ENCODE data around the gene MYO6. TPM values are rescaled to one million over a fixed set of nuclear protein-coding genes. Genes with fewer than 3 reads are reported as not detected.

Gene MYO6
- polyA plus RNA-seq, 1 donor (not counting 4 experiments of a cell fraction or from before 2014, with no cell fraction given) = 24.5 TPM

GRCh38 chr6:75863001-75863400 lies 114.0 kb downstream of the MYO6 start:
- Histone ChIP-seq H3K27me3 (ENCODE audit: control insufficient read depth, extremely low read depth, insufficient read depth, low read length) (no peaks in the 10 kb centered on the region), H3K9ac (ENCODE audit: control insufficient read depth, extremely low read depth, insufficient read depth, low read length) (no peak overlapping the region), H4K20me1 (ENCODE audit: control insufficient read depth, extremely low read depth, insufficient read depth, low read length) (no peaks in the 10 kb centered on the region), H3K27ac (ENCODE audit: control insufficient read depth, insufficient read depth, low read length) (no peak overlapping the region), H3K4me2 (ENCODE audit: control insufficient read depth, extremely low read depth, insufficient read depth, low read depth, low read length) (no peak overlapping the region), H3K4me3 (ENCODE audit: control insufficient read depth in 2 of 3, extremely low read depth in 1 of 3, insufficient read depth in 2 of 3, low read depth in 1 of 3, low read length in 3 of 3) (no peak overlapping the region), H3K79me2 (ENCODE audit: control insufficient read depth, insufficient read depth, low read length) (no peaks in the 10 kb centered on the region), H3K4me1 (ENCODE audit: control insufficient read depth, extremely low read depth, insufficient read depth, low read length) (no peaks in the 10 kb centered on the region), H3K9me3 (ENCODE audit: control insufficient read depth, low read depth, low read length) (no peaks in the 10 kb centered on the region), H2AFZ (ENCODE audit: control insufficient read depth, low read length) (no peak overlapping the region), H3K36me3 (ENCODE audit: control insufficient read depth in 2 of 2, extremely low read depth in 1 of 2, insufficient read depth in 2 of 2, low read length in 2 of 2) (peaks cover 0 to 12% of the 10 kb centered on the region in 2 experiments), H3K9me1 (ENCODE audit: control insufficient read depth, extremely low read depth, insufficient read depth, low read length) (no peaks in the 10 kb centered on the region)
- TF ChIP-seq, protein P1, sequence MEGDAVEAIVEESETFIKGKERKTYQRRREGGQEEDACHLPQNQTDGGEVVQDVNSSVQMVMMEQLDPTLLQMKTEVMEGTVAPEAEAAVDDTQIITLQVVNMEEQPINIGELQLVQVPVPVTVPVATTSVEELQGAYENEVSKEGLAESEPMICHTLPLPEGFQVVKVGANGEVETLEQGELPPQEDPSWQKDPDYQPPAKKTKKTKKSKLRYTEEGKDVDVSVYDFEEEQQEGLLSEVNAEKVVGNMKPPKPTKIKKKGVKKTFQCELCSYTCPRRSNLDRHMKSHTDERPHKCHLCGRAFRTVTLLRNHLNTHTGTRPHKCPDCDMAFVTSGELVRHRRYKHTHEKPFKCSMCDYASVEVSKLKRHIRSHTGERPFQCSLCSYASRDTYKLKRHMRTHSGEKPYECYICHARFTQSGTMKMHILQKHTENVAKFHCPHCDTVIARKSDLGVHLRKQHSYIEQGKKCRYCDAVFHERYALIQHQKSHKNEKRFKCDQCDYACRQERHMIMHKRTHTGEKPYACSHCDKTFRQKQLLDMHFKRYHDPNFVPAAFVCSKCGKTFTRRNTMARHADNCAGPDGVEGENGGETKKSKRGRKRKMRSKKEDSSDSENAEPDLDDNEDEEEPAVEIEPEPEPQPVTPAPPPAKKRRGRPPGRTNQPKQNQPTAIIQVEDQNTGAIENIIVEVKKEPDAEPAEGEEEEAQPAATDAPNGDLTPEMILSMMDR (optimal IDR thresholded peaks at IDR 0.05 in 1 of 3, IDR thresholded peaks at IDR 0.05 in 1 of 3, conservative IDR thresholded peaks at IDR 0.05 in 1 of 3; ENCODE audit: extremely low read depth in 1 of 3, insufficient read depth in 2 of 3, low read length in 3 of 3) = no peak
- TF ChIP-seq EZH2 (IDR thresholded peaks at IDR 0.05; ENCODE audit: low read length) = no peak
- DNase-seq (ENCODE audit: low read depth, low spot score) (no peak), FAIRE-seq (no peak)
- dilution Hi-C loops (cut with MboI; ENCODE audit: extremely low pct_ligation_motif_present, low sequenced_read_pairs) = no loop called here

GRCh38 chr6:75863784-75864183 lies 114.7 kb downstream of the MYO6 start:
- no peaks in the 10 kb centered on the region for H4K20me1 ChIP-seq (ENCODE audit: control insufficient read depth, extremely low read depth, insufficient read depth, low read length)
- no peak overlapping the region for H3K9ac ChIP-seq (ENCODE audit: control insufficient read depth, extremely low read depth, insufficient read depth, low read length)
- no peaks in the 10 kb centered on the region for H3K9me3 ChIP-seq (ENCODE audit: control insufficient read depth, low read depth, low read length)
- no peaks in the 10 kb centered on the region for H3K27me3 ChIP-seq (ENCODE audit: control insufficient read depth, extremely low read depth, insufficient read depth, low read length)
- no peak for FAIRE-seq
- H3K79me2 ChIP-seq (ENCODE audit: control insufficient read depth, insufficient read depth, low read length) = no peaks in the 10 kb centered on the region
- TF ChIP-seq, protein P1 (optimal IDR thresholded peaks at IDR 0.05 in 1 of 3, IDR thresholded peaks at IDR 0.05 in 1 of 3, conservative IDR thresholded peaks at IDR 0.05 in 1 of 3; ENCODE audit: extremely low read depth in 1 of 3, insufficient read depth in 2 of 3, low read length in 3 of 3) = no peak
- no peak for TF ChIP-seq EZH2 (IDR thresholded peaks at IDR 0.05; ENCODE audit: low read length)
- H3K4me2 ChIP-seq (ENCODE audit: control insufficient read depth, extremely low read depth, insufficient read depth, low read depth, low read length) = no peak overlapping the region
- H3K27ac ChIP-seq (ENCODE audit: control insufficient read depth, insufficient read depth, low read length) = no peak overlapping the region
- dilution Hi-C loops (cut with MboI; ENCODE audit: extremely low pct_ligation_motif_present, low sequenced_read_pairs) = no loop called here
- H2AFZ ChIP-seq (ENCODE audit: control insufficient read depth, low read length) = no peak overlapping the region
- H3K9me1 ChIP-seq (ENCODE audit: control insufficient read depth, extremely low read depth, insufficient read depth, low read length) = no peaks in the 10 kb centered on the region
- no peaks in the 10 kb centered on the region for H3K4me1 ChIP-seq (ENCODE audit: control insufficient read depth, extremely low read depth, insufficient read depth, low read length)
- peaks cover 0 to 12% of the 10 kb centered on the region in 2 experiments for H3K36me3 ChIP-seq (ENCODE audit: control insufficient read depth in 2 of 2, extremely low read depth in 1 of 2, insufficient read depth in 2 of 2, low read length in 2 of 2)
- no peak overlapping the region for H3K4me3 ChIP-seq (ENCODE audit: control insufficient read depth in 2 of 3, extremely low read depth in 1 of 3, insufficient read depth in 2 of 3, low read depth in 1 of 3, low read length in 3 of 3)
- no peak for DNase-seq (ENCODE audit: low read depth, low spot score)
